ENCODE measurements around the gene CTSF. TPM values are rescaled to one million over a fixed set of nuclear protein-coding genes. Genes with fewer than 3 reads are reported as not detected.

Gene CTSF
- polyA plus RNA-seq, 3 donors = 1.5 to 3.5 (median 2.3) TPM

DNA sequence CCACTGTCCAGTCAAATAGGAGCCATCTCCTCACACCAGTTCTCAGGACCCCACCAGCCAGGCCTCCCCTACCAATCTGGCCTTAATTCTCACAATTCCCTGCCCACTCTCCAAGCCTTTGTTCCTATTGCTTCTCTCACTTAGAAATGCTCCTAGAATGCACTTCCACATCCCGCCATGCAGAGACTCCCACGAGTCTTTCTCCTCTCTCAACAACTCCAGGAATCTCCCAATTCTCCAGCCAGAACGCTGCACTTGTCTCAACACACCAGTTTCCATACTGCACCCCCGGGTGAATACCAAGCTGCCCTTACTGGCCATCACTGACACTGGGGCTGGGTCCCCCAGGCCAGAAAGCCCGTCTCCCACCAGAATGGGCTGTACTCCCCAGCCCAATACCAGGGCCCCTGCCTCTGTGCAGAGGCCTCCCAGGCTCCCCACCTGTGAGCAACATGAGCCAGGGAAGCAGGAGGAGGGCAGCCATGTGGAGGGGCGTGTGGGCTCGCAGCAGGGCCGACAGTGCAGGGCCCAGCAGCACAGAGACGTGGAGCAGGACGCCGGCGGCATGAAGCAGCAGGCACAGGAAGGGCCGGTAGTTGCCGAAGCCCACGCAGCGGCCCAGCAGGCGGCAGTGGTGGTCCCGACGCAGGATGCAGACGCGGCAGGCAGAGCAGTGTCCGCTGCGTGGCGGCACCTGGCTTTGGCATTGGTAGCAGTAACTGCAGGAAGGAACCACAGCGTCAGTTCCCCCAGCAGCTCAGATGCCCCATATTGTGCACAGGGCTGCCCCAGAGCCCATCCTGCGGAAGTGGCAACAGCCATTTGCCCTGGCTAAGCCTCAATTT lies 24.9 kb downstream of the CTSF start:
- H3K4me1 ChIP-seq (ENCODE audit: control insufficient read depth in 1 of 2, insufficient read depth in 2 of 2, low read length in 2 of 2) = peaks cover 35 to 45% of the 10 kb centered on the region in 2 donors
- H3K4me3 ChIP-seq (replicated peaks in 1 of 3; ENCODE audit: low read depth in 2 of 3, low read length in 3 of 3) = peak overlapping the region in 1 of 3 experiments; percentile 61
- H3K27me3 Mint-ChIP-seq (ENCODE audit: low read depth in 3 of 3) = peaks cover 13 to 18% (median 17%) of the 10 kb centered on the region in 3 donors
- H3K4me3 Mint-ChIP-seq = peak overlapping the region; percentile 68 to 83
- peaks cover 11% of the 10 kb centered on the region for H3K79me2 ChIP-seq (ENCODE audit: insufficient read depth, low read length)
- H3K4me2 ChIP-seq (replicated peaks; ENCODE audit: extremely low read depth, low read length, poor library complexity, severe bottlenecking) = peak overlapping the region; percentile 60
- peaks cover 40 to 49% of the 10 kb centered on the region in 2 donors for H3K36me3 Mint-ChIP-seq
- intact Hi-C loops (cut with micrococcal nuclease) = no loop called here
- peaks cover 0 to 15% of the 10 kb centered on the region in 2 donors for H3K27me3 ChIP-seq (ENCODE audit: control insufficient read depth in 2 of 2, insufficient read depth in 2 of 2, low read length in 2 of 2)
- H4K20me1 ChIP-seq (ENCODE audit: insufficient read depth, low read length) = no peaks in the 10 kb centered on the region
- H3K27ac Mint-ChIP-seq = peak overlapping the region in 4 of 7 donors; percentile 14 to 60 (median 43)
- WGBS (ENCODE audit: insufficient coverage) = 22% methylated on average over 26 of the region's 26 CpGs
- peak overlapping the region in 1 of 2 donors; percentile 42 for H3K27ac ChIP-seq (ENCODE audit: low read depth in 1 of 2, low read length in 2 of 2)
- peaks cover 0 to 2% (median 0%) of the 10 kb centered on the region in 7 donors for H3K9me3 Mint-ChIP-seq
- TF ChIP-seq, protein P1, sequence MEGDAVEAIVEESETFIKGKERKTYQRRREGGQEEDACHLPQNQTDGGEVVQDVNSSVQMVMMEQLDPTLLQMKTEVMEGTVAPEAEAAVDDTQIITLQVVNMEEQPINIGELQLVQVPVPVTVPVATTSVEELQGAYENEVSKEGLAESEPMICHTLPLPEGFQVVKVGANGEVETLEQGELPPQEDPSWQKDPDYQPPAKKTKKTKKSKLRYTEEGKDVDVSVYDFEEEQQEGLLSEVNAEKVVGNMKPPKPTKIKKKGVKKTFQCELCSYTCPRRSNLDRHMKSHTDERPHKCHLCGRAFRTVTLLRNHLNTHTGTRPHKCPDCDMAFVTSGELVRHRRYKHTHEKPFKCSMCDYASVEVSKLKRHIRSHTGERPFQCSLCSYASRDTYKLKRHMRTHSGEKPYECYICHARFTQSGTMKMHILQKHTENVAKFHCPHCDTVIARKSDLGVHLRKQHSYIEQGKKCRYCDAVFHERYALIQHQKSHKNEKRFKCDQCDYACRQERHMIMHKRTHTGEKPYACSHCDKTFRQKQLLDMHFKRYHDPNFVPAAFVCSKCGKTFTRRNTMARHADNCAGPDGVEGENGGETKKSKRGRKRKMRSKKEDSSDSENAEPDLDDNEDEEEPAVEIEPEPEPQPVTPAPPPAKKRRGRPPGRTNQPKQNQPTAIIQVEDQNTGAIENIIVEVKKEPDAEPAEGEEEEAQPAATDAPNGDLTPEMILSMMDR (IDR thresholded peaks at IDR 0.05) = peak; percentile 45
- no peaks in the 10 kb centered on the region for H3K9me3 ChIP-seq (replicated peaks in 1 of 2; ENCODE audit: control insufficient read depth in 1 of 2, insufficient read depth in 1 of 2, low read length in 2 of 2)
- peaks cover 37% of the 10 kb centered on the region for H3K4me1 Mint-ChIP-seq
- H3K36me3 ChIP-seq (replicated peaks in 1 of 2; ENCODE audit: control insufficient read depth in 1 of 2, insufficient read depth in 2 of 2, low read length in 2 of 2) = peaks cover 28 to 41% of the 10 kb centered on the region in 2 donors
- H3K9ac ChIP-seq (ENCODE audit: insufficient read depth, low read length, poor library complexity, severe bottlenecking) = peak overlapping the region; percentile 38
- DNase-seq = peak; percentile 35 to 57 (median 50)
- peak overlapping the region; percentile 74 for H2AFZ ChIP-seq (ENCODE audit: insufficient read depth, low read depth, low read length, poor library complexity, severe bottlenecking)

DNA sequence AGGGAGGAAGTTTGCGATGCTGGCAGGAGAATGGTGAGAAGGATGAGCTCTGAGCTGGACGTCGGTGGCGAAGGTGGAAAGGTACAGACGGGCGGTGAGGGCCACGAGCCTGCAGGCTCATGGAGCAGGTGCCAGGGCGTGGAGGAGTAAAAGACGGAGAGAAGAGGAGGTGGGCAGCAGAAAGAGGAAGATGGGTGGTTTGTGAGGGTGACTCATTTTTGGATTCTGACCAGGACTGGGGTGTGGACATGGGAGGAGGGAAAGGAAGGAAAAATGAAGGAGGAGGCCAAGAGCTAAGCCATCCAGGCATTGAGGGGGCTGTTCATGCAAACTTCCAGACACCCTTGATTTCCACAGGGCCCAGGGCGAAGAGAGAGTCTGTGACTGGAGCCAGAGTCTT lies 26.0 kb downstream of the CTSF start:
- intact Hi-C loops (cut with micrococcal nuclease) = no loop called here
- peaks cover 11% of the 10 kb centered on the region for H3K79me2 ChIP-seq (ENCODE audit: insufficient read depth, low read length)
- Mint-ChIP-seq H3K27me3 (ENCODE audit: low read depth in 3 of 3) (peaks cover 7 to 11% (median 11%) of the 10 kb centered on the region in 3 donors), H3K36me3 (peaks cover 44 to 55% of the 10 kb centered on the region in 2 donors), H3K27ac (peak overlapping the region in 4 of 7 donors; percentile 2 to 43 (median 19)), H3K9me3 (no peaks in the 10 kb centered on the region), H3K4me1 (peaks cover 37% of the 10 kb centered on the region), H3K4me3 (no peak overlapping the region)
- no peaks in the 10 kb centered on the region for H3K9me3 ChIP-seq (replicated peaks in 1 of 2; ENCODE audit: control insufficient read depth in 1 of 2, insufficient read depth in 1 of 2, low read length in 2 of 2)
- peaks cover 30 to 45% of the 10 kb centered on the region in 2 donors for H3K36me3 ChIP-seq (replicated peaks in 1 of 2; ENCODE audit: control insufficient read depth in 1 of 2, insufficient read depth in 2 of 2, low read length in 2 of 2)
- H3K4me3 ChIP-seq (replicated peaks in 1 of 3; ENCODE audit: low read depth in 2 of 3, low read length in 3 of 3) = no peak overlapping the region
- H3K9ac ChIP-seq (ENCODE audit: insufficient read depth, low read length, poor library complexity, severe bottlenecking) = peak overlapping the region; percentile 27
- no peak overlapping the region for H3K4me2 ChIP-seq (replicated peaks; ENCODE audit: extremely low read depth, low read length, poor library complexity, severe bottlenecking)
- peaks cover 35 to 45% of the 10 kb centered on the region in 2 donors for H3K4me1 ChIP-seq (ENCODE audit: control insufficient read depth in 1 of 2, insufficient read depth in 2 of 2, low read length in 2 of 2)
- H2AFZ ChIP-seq (ENCODE audit: insufficient read depth, low read depth, low read length, poor library complexity, severe bottlenecking) = no peak overlapping the region
- WGBS (ENCODE audit: insufficient coverage) = 49% methylated on average over 9 of the region's 10 CpGs
- TF ChIP-seq, protein P1 (IDR thresholded peaks at IDR 0.05) = no peak
- no peak for DNase-seq
- H3K27ac ChIP-seq (ENCODE audit: low read depth in 1 of 2, low read length in 2 of 2) = no peak overlapping the region
- no peaks in the 10 kb centered on the region for H4K20me1 ChIP-seq (ENCODE audit: insufficient read depth, low read length)
- peaks cover 0 to 8% of the 10 kb centered on the region in 2 donors for H3K27me3 ChIP-seq (ENCODE audit: control insufficient read depth in 2 of 2, insufficient read depth in 2 of 2, low read length in 2 of 2)
